SKM-1 (cell line): ENCODE data around the gene COL4A5.
"Not testable (repeated sequence)": the region's sequence is repeated elsewhere in the genome, so short reads cannot be mapped to it uniquely, and the experiment has no call there.

Experiments used
- DNase-seq: peaks from one replicate; lab custom pipeline; 2025; ENCODE audit not compliant: unreplicated experiment; lab: John Stamatoyannopoulos, UW

Gene COL4A5

GRCh38 chrX:108439426-108439942, at the start of gene COL4A5:
COL4A5 (plus strand) TSS chrX:108439838; CDS start chrX:108440126, 288 bp downstream.
- peak; percentile 69 for DNase-seq

GRCh38 chrX:108390976-108391717, 48.5 kb upstream of the COL4A5 start:
- DNase-seq, result not testable (repeated sequence)

GRCh38 chrX:108396188-108396891, 43.3 kb upstream of the COL4A5 start:
- no peak for DNase-seq

GRCh38 chrX:108396986-108397385, 42.7 kb upstream of the COL4A5 start:
- no peak for DNase-seq

GRCh38 chrX:108397627-108398391, 41.8 kb upstream of the COL4A5 start:
- no peak for DNase-seq

- no peak for DNase-seq
Measured at GRCh38 chrX:108399418-108400165, 40.0 kb upstream of the COL4A5 start.

GRCh38 chrX:108412783-108413182, 26.9 kb upstream of the COL4A5 start:
- no peak for DNase-seq

GRCh38 chrX:108415146-108415545, 24.5 kb upstream of the COL4A5 start:
- DNase-seq, result no peak

- no peak for DNase-seq
Measured at GRCh38 chrX:108415891-108416290, 23.7 kb upstream of the COL4A5 start.

- DNase-seq, result no peak
Measured at GRCh38 chrX:108417257-108417656, 22.4 kb upstream of the COL4A5 start.

- no peak for DNase-seq
Measured at GRCh38 chrX:108419401-108419800, 20.2 kb upstream of the COL4A5 start.

- DNase-seq, result no peak
Measured at GRCh38 chrX:108420481-108420880, 19.2 kb upstream of the COL4A5 start.

GRCh38 chrX:108426262-108426661, 13.4 kb upstream of the COL4A5 start:
- no peak for DNase-seq

- DNase-seq, result no peak
Measured at GRCh38 chrX:108435261-108435660, 4.4 kb upstream of the COL4A5 start.

GRCh38 chrX:108437349-108438109, 2.1 kb upstream of the COL4A5 start:
- no peak for DNase-seq

- no peak for DNase-seq
Measured at GRCh38 chrX:108438110-108438623, 1.5 kb upstream of the COL4A5 start, which contains the start of gene COL4A6. COL4A6 (minus strand) TSS chrX:108438422; CDS start chrX:108438196, 226 bp downstream.

- DNase-seq, result no peak
Measured at GRCh38 chrX:108439961-108440696, 491 bp downstream of the COL4A5 start.

GRCh38 chrX:108442901-108443464, 3.3 kb downstream of the COL4A5 start:
- no peak for DNase-seq

- no peak for DNase-seq
Measured at GRCh38 chrX:108447303-108447702, 7.7 kb downstream of the COL4A5 start.
